ENCODE results near the gene MDH1B. TPM values are rescaled to one million over a fixed set of nuclear protein-coding genes. Genes with fewer than 3 reads are reported as not detected.

MDH1B gene
- polyA plus RNA-seq, 1 of the 3 experiments (the other 2 are of a cell fraction), result 1.7 TPM

DNA sequence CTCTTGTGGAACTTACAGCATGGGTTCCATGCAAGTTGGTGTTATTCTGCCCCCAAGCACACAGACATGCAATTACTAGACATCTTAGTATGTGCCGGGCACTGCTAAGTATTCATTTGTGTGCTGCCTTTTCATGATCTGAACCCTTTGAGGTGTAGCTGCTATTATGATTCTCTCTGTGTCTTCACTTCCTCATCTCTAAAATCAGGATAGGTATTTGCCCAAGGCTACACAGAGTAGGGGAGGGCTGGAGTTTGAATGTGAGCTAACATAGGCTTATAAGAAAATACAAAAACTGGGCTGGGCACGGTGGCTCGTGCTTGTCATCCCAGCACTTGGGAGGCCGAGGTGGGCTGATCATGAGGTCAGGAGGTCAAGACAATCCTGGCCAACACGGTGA, 27.5 kb upstream of the MDH1B start:
- Histone ChIP-seq H3K27ac (ENCODE audit: low read depth in 2 of 2, low read length in 1 of 2) (no peak overlapping the region), H3K9me2 (no peaks in the 10 kb centered on the region), H4K20me1 (ENCODE audit: insufficient read depth) (no peaks in the 10 kb centered on the region), H3K4me3 (ENCODE audit: low read depth in 2 of 2, low read length in 1 of 2) (no peak overlapping the region), H3K36me3 (replicated peaks in 1 of 2; ENCODE audit: control insufficient read depth in 1 of 2, insufficient read depth in 2 of 2, low read length in 1 of 2) (peaks cover 51 to 63% of the 10 kb centered on the region in 2 experiments), H3F3A (replicated peaks; ENCODE audit: insufficient read depth) (peaks cover 3% of the 10 kb centered on the region), H2AFZ (ENCODE audit: low read depth) (no peak overlapping the region), H3K79me2 (ENCODE audit: insufficient read depth) (no peaks in the 10 kb centered on the region), H3K27me3 (ENCODE audit: insufficient read depth) (no peaks in the 10 kb centered on the region), H3K4me2 (no peak overlapping the region), H3K4me1 (ENCODE audit: control insufficient read depth in 1 of 2, insufficient read depth in 2 of 2, low read depth in 1 of 2, low read length in 1 of 2) (peaks cover 0 to 8% of the 10 kb centered on the region in 2 experiments; a peak in 1 of 4 replicates), H3K9me3 (no peaks in the 10 kb centered on the region), H3K9ac (no peak overlapping the region)
- ChIA-PET CTCF (interaction anchor here (1.0 to 11.5 kb wide), 5 partner anchors 8 to 681 kb away, joined by 3 to 98 read pairs (median 15); no protein-coding TSS in a partner anchor), POLR2A (no interaction called here)
- no peak for TF ChIP-seq REST (IDR thresholded peaks at IDR 0.05; ENCODE audit: low read depth, low read length)
- no peak for TF ChIP-seq IRF3 (IDR thresholded peaks at IDR 0.05; ENCODE audit: low read depth, low read length)
- no peak for DNase-seq
- WGBS (ENCODE audit: low lambda C conversion rate), result 96% methylated on average over 5 of the region's 5 CpGs

DNA sequence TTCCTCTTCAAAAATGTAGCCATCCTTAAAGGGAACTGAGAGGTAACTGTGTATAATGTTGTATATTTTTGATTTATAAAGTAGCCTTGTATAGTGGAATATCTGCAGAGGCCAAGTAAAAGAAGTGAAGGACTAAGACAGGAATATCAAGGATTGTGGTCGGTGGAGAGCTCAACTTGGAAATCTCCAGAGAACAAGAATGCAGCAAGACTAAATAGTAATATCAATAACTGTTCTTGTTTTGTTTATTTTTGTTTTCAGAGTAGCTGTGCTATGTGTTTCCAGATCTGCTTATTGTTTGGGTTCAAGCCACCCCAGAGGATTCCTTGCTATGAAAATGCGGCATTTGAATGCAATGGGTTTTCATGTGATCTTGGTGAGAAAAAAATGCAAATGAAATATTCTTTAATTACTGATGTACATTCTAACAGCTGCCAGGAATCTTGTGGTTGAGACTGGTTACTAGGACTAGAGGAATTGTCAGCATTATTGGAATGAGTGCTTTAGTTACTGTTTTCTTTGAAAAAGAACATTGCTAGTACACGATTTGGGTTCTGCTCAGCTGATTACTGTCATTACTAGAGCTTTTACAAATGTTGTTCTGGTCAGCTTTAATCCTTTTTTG, 25.3 kb upstream of the MDH1B start:
- no peak overlapping the region for H2AFZ ChIP-seq (ENCODE audit: low read depth)
- no peaks in the 10 kb centered on the region for H3K9me2 ChIP-seq
- no peaks in the 10 kb centered on the region for H3K79me2 ChIP-seq (ENCODE audit: insufficient read depth)
- no peaks in the 10 kb centered on the region for H3K9me3 ChIP-seq
- H3K4me2 ChIP-seq, result no peak overlapping the region
- H3K27me3 ChIP-seq (ENCODE audit: insufficient read depth), result no peaks in the 10 kb centered on the region
- ChIA-PET CTCF (interaction anchor here (1.0 to 11.5 kb wide), 4 partner anchors 7 to 683 kb away, joined by 3 to 98 read pairs (median 21); no protein-coding TSS in a partner anchor), POLR2A (no interaction called here)
- H3K4me3 ChIP-seq (ENCODE audit: low read depth in 2 of 2, low read length in 1 of 2), result no peak overlapping the region
- no peak for DNase-seq
- no peak overlapping the region for H3K27ac ChIP-seq (ENCODE audit: low read depth in 2 of 2, low read length in 1 of 2)
- peaks cover 3% of the 10 kb centered on the region for H3F3A ChIP-seq (replicated peaks; ENCODE audit: insufficient read depth)
- H3K36me3 ChIP-seq (replicated peaks in 1 of 2; ENCODE audit: control insufficient read depth in 1 of 2, insufficient read depth in 2 of 2, low read length in 1 of 2), result peaks cover 57 to 85% of the 10 kb centered on the region in 2 experiments
- H3K4me1 ChIP-seq (ENCODE audit: control insufficient read depth in 1 of 2, insufficient read depth in 2 of 2, low read depth in 1 of 2, low read length in 1 of 2), result peaks cover 0 to 3% of the 10 kb centered on the region in 2 experiments; a peak in 1 of 4 replicates
- no peak overlapping the region for H3K9ac ChIP-seq
- no peaks in the 10 kb centered on the region for H4K20me1 ChIP-seq (ENCODE audit: insufficient read depth)
- TF ChIP-seq SMC3 (IDR thresholded peaks at IDR 0.05; ENCODE audit: low read depth, low read length), result no peak
- WGBS (ENCODE audit: low lambda C conversion rate), result 96% methylated on average over 3 of the region's 3 CpGs
